Activated T-helper 1 cell treated with anti-CD3 and anti-CD28 coated beads, Interleukin-12 subunit alpha, Interleukin-12 subunit beta, Interleukin-2, Interleukin-4 antibody, amounts not matched to agents 30 ng/mL and 10 ng/mL and 1 ng/mL, durations not matched to agents 14 hours and 24 hours and 36 hours (primary cell): ENCODE measurements around the gene TTC28. TPM values are rescaled to one million over a fixed set of nuclear protein-coding genes. Genes with fewer than 3 reads are reported as not detected.
"Not testable (repeated sequence)": the region's sequence is repeated elsewhere in the genome, so short reads cannot be mapped to it uniquely, and the experiment has no call there.

Source experiments
- DNase-seq: peaks from one replicate; pipeline ENCODE4 v3.0.0; 2021; ENCODE audit warnings: low spot score
- H3K27ac Mint-ChIP-seq: one replicate; pipeline ENCODE4 v1.8.0; 2021; ENCODE audit warnings: mild to moderate bottlenecking, mixed read lengths
- H3K27me3 Mint-ChIP-seq: one replicate; pipeline ENCODE4 v1.8.0; 2022; ENCODE audit warnings: mild to moderate bottlenecking, moderate library complexity, mixed read lengths; ENCODE audit not compliant: insufficient read depth
- H3K36me3 Mint-ChIP-seq: one replicate; pipeline ENCODE4 v1.8.0; 2021; ENCODE audit warnings: low read depth, mixed read lengths
- H3K4me1 Mint-ChIP-seq: one replicate; pipeline ENCODE4 v1.8.0; 2021; ENCODE audit warnings: low read depth, mixed read lengths
- H3K4me3 Mint-ChIP-seq: one replicate; pipeline ENCODE4 v1.8.0; 2021; ENCODE audit warnings: mild to moderate bottlenecking, moderate library complexity, mixed read lengths
- H3K9me3 Mint-ChIP-seq: one replicate; pipeline ENCODE4 v1.8.0; 2021; ENCODE audit warnings: mixed read lengths
- intact Hi-C: fragments of 100-400 bp; cut with micrococcal nuclease; formaldehyde crosslinking; loops from one replicate; pipeline ENCODE4 v1.15.1; 2024
- total RNA-seq: library from RNA; stranded (reverse); gene quantifications from 2 replicates; pipeline ENCODE4 v1.2.3, GENCODE V29; 2022

The TTC28 gene
- total RNA-seq, 1 donor from 2014 or later = 2.4 TPM

GRCh38 chr22:28514321-28514821 is 165.3 kb downstream of the TTC28 start:
- no peaks in the 10 kb centered on the region for H3K36me3 Mint-ChIP-seq
- intact Hi-C loops = no loop called here
- H3K4me1 Mint-ChIP-seq = no peaks in the 10 kb centered on the region
- no peak overlapping the region for H3K4me3 Mint-ChIP-seq
- no peak for DNase-seq
- H3K27me3 Mint-ChIP-seq = peaks cover 18% of the 10 kb centered on the region
- H3K27ac Mint-ChIP-seq = no peak overlapping the region
- peaks cover 5% of the 10 kb centered on the region for H3K9me3 Mint-ChIP-seq

- H3K36me3 Mint-ChIP-seq, H3K4me1 Mint-ChIP-seq, DNase-seq, H3K27ac Mint-ChIP-seq, H3K4me3 Mint-ChIP-seq, intact Hi-C loops, H3K9me3 Mint-ChIP-seq: not testable (repeated sequence)
- peaks cover 14% of the 10 kb centered on the region for H3K27me3 Mint-ChIP-seq
These were observed 167.3 kb downstream of the TTC28 start for GRCh38 chr22:28512387-28512786.

GRCh38 chr22:28507896-28508295 is 171.7 kb downstream of the TTC28 start:
- Mint-ChIP-seq H3K9me3 (peaks cover 5% of the 10 kb centered on the region), H3K4me1 (no peaks in the 10 kb centered on the region), H3K27ac (no peak overlapping the region), H3K27me3 (peaks cover 7% of the 10 kb centered on the region), H3K4me3 (no peak overlapping the region), H3K36me3 (no peaks in the 10 kb centered on the region)
- intact Hi-C loops = no loop called here
- DNase-seq = no peak

- Mint-ChIP-seq H3K27ac (no peak overlapping the region), H3K36me3 (no peaks in the 10 kb centered on the region), H3K4me3 (no peak overlapping the region), H3K4me1 (no peaks in the 10 kb centered on the region), H3K9me3 (peaks cover 5% of the 10 kb centered on the region), H3K27me3 (peaks cover 10% of the 10 kb centered on the region)
- intact Hi-C loops = no loop called here
- DNase-seq = no peak
These were observed 173.5 kb downstream of the TTC28 start for GRCh38 chr22:28506150-28506535.

- Mint-ChIP-seq H3K27ac (no peak overlapping the region), H3K9me3 (peaks cover 1% of the 10 kb centered on the region), H3K27me3 (peaks cover 15% of the 10 kb centered on the region), H3K4me3 (no peak overlapping the region), H3K36me3 (no peaks in the 10 kb centered on the region), H3K4me1 (no peaks in the 10 kb centered on the region)
- DNase-seq = no peak
- intact Hi-C loops = no loop called here
These were observed 174.1 kb downstream of the TTC28 start for GRCh38 chr22:28505416-28506149.

- H3K36me3 Mint-ChIP-seq = no peaks in the 10 kb centered on the region
- H3K9me3 Mint-ChIP-seq = no peaks in the 10 kb centered on the region
- intact Hi-C loops = no loop called here
- no peaks in the 10 kb centered on the region for H3K4me1 Mint-ChIP-seq
- H3K27me3 Mint-ChIP-seq = peaks cover 35% of the 10 kb centered on the region
- H3K27ac Mint-ChIP-seq = no peak overlapping the region
- DNase-seq = no peak
- H3K4me3 Mint-ChIP-seq = no peak overlapping the region
These were observed 179.6 kb downstream of the TTC28 start for GRCh38 chr22:28500006-28500405.

- no peak for DNase-seq
- Mint-ChIP-seq H3K9me3 (no peaks in the 10 kb centered on the region), H3K36me3 (no peaks in the 10 kb centered on the region), H3K4me3 (no peak overlapping the region), H3K27me3 (peaks cover 43% of the 10 kb centered on the region), H3K4me1 (no peaks in the 10 kb centered on the region), H3K27ac (no peak overlapping the region)
- intact Hi-C loops = no loop called here
These were observed 181.6 kb downstream of the TTC28 start for GRCh38 chr22:28498044-28498443.

- no peak overlapping the region for H3K4me3 Mint-ChIP-seq
- intact Hi-C loops = no loop called here
- peaks cover 46% of the 10 kb centered on the region for H3K27me3 Mint-ChIP-seq
- no peak overlapping the region for H3K27ac Mint-ChIP-seq
- H3K9me3 Mint-ChIP-seq = no peaks in the 10 kb centered on the region
- no peaks in the 10 kb centered on the region for H3K4me1 Mint-ChIP-seq
- DNase-seq = no peak
- no peaks in the 10 kb centered on the region for H3K36me3 Mint-ChIP-seq
These were observed 182.5 kb downstream of the TTC28 start for GRCh38 chr22:28497188-28497587.

- H3K27ac Mint-ChIP-seq, H3K4me3 Mint-ChIP-seq, intact Hi-C loops, H3K36me3 Mint-ChIP-seq, DNase-seq, H3K9me3 Mint-ChIP-seq, H3K4me1 Mint-ChIP-seq: not testable (repeated sequence)
- H3K27me3 Mint-ChIP-seq = peaks cover 31% of the 10 kb centered on the region
These were observed 188.4 kb downstream of the TTC28 start for GRCh38 chr22:28491289-28491688.

GRCh38 chr22:28488825-28489224 is 190.8 kb downstream of the TTC28 start:
- H3K9me3 Mint-ChIP-seq = no peaks in the 10 kb centered on the region
- H3K4me1 Mint-ChIP-seq = no peaks in the 10 kb centered on the region
- H3K4me3 Mint-ChIP-seq = no peak overlapping the region
- no peak for DNase-seq
- H3K27ac Mint-ChIP-seq = no peak overlapping the region
- intact Hi-C loops = no loop called here
- peaks cover 23% of the 10 kb centered on the region for H3K27me3 Mint-ChIP-seq
- no peaks in the 10 kb centered on the region for H3K36me3 Mint-ChIP-seq

GRCh38 chr22:28484662-28485061 is 195.0 kb downstream of the TTC28 start:
- Mint-ChIP-seq H3K9me3 (no peaks in the 10 kb centered on the region), H3K27me3 (peaks cover 17% of the 10 kb centered on the region), H3K4me1 (no peaks in the 10 kb centered on the region), H3K27ac (no peak overlapping the region), H3K4me3 (no peak overlapping the region), H3K36me3 (no peaks in the 10 kb centered on the region)
- intact Hi-C loops = no loop called here
- no peak for DNase-seq

- Mint-ChIP-seq H3K4me3 (no peak overlapping the region), H3K36me3 (no peaks in the 10 kb centered on the region), H3K27me3 (peaks cover 18% of the 10 kb centered on the region), H3K27ac (no peak overlapping the region), H3K4me1 (no peaks in the 10 kb centered on the region), H3K9me3 (no peaks in the 10 kb centered on the region)
- DNase-seq = no peak
- intact Hi-C loops = no loop called here
These were observed 197.9 kb downstream of the TTC28 start for GRCh38 chr22:28481725-28482124.

- intact Hi-C loops = no loop called here
- Mint-ChIP-seq H3K4me1 (no peaks in the 10 kb centered on the region), H3K27me3 (peaks cover 15% of the 10 kb centered on the region), H3K27ac (no peak overlapping the region), H3K36me3 (no peaks in the 10 kb centered on the region), H3K4me3 (no peak overlapping the region), H3K9me3 (no peaks in the 10 kb centered on the region)
- DNase-seq = no peak
These were observed 199.5 kb downstream of the TTC28 start for GRCh38 chr22:28480000-28480715.
